ENCODE measurements around the gene FLVCR2. TPM values are rescaled to one million over a fixed set of nuclear protein-coding genes. Genes with fewer than 3 reads are reported as not detected.

The FLVCR2 gene
- total RNA-seq, 1 experiment from 2014 or later: 6.6 TPM

GRCh38 chr14:75554482-75554881 lies 23.9 kb upstream of the FLVCR2 start:
- Mint-ChIP-seq H3K9me3 (peaks cover 20% of the 10 kb centered on the region), H3K27ac (no peak overlapping the region)
- no peak for DNase-seq (ENCODE audit: low spot score)

GRCh38 chr14:75558440-75558839 lies 20.0 kb upstream of the FLVCR2 start:
- ATAC-seq (no peak), DNase-seq (ENCODE audit: low spot score) (no peak)
- TF ChIP-seq OVOL2 (CRISPR knock-in tag; IDR thresholded peaks at IDR 0.05; ENCODE audit: borderline replicate concordance): no peak
- no peak for TF ChIP-seq NR2C2 (CRISPR knock-in tag; IDR thresholded peaks at IDR 0.05)
- no peak overlapping the region for H3K27ac Mint-ChIP-seq
- peaks cover 2% of the 10 kb centered on the region; the same call in 1 of the 2 replicates for H3K27me3 Mint-ChIP-seq (ENCODE audit: low read depth)
- peaks cover 23% of the 10 kb centered on the region for H3K4me1 Mint-ChIP-seq
- ChIA-PET CTCF (no interaction called here), POLR2A (no interaction called here)
- H3K36me3 Mint-ChIP-seq: peaks cover 3% of the 10 kb centered on the region; the same call in 1 of the 2 replicates
- no peak overlapping the region for H3K4me3 Mint-ChIP-seq
- H3K9me3 Mint-ChIP-seq: peaks cover 20% of the 10 kb centered on the region

More at GRCh38 chr14:75554482-75554881, 23.9 kb upstream of the FLVCR2 start:
- ATAC-seq: no peak
- Mint-ChIP-seq H3K27me3 (ENCODE audit: low read depth) (peaks cover 3% of the 10 kb centered on the region; the same call in 1 of the 2 replicates), H3K4me3 (no peak overlapping the region), H3K4me1 (peaks cover 13% of the 10 kb centered on the region), H3K36me3 (peaks cover 3% of the 10 kb centered on the region; the same call in 1 of the 2 replicates)
- ChIA-PET CTCF (interaction anchor here (1.3 kb wide), 1 partner anchor 23 kb away, joined by 3 read pairs; no protein-coding TSS in a partner anchor), POLR2A (no interaction called here)
- TF ChIP-seq NR2C2 (CRISPR knock-in tag; IDR thresholded peaks at IDR 0.05) (no peak), CBFB (CRISPR knock-in tag; IDR thresholded peaks at IDR 0.05; ENCODE audit: low read depth) (no peak), E2F1 (CRISPR knock-in tag; IDR thresholded peaks at IDR 0.05) (no peak), OVOL2 (CRISPR knock-in tag; IDR thresholded peaks at IDR 0.05; ENCODE audit: borderline replicate concordance) (no peak), SMAD3 (CRISPR knock-in tag; IDR thresholded peaks at IDR 0.05; ENCODE audit: borderline replicate concordance) (no peak), PREB (CRISPR knock-in tag; IDR thresholded peaks at IDR 0.05; ENCODE audit: borderline replicate concordance) (no peak), AR (CRISPR knock-in tag; IDR thresholded peaks at IDR 0.05) (no peak), IRF1 (CRISPR knock-in tag; IDR thresholded peaks at IDR 0.05) (no peak), MYBL2 (CRISPR knock-in tag; IDR thresholded peaks at IDR 0.05) (no peak)

GRCh38 chr14:75559045-75559444 lies 19.4 kb upstream of the FLVCR2 start:
- ATAC-seq (no peak), DNase-seq (ENCODE audit: low spot score) (no peak)
- peaks cover 23% of the 10 kb centered on the region for H3K4me1 Mint-ChIP-seq
- ChIA-PET CTCF (interaction anchor here (2.3 to 3.1 kb wide), 3 partner anchors 42 to 71 kb away, joined by 11 to 87 read pairs (median 34); no protein-coding TSS in a partner anchor), POLR2A (no interaction called here)
- no peak overlapping the region for H3K27ac Mint-ChIP-seq
- peaks cover 3% of the 10 kb centered on the region; the same call in 1 of the 2 replicates for H3K36me3 Mint-ChIP-seq
- no peak overlapping the region for H3K4me3 Mint-ChIP-seq
- H3K9me3 Mint-ChIP-seq: peaks cover 20% of the 10 kb centered on the region
- H3K27me3 Mint-ChIP-seq (ENCODE audit: low read depth): peaks cover 2% of the 10 kb centered on the region; the same call in 1 of the 2 replicates
- TF ChIP-seq ZNF396 (CRISPR knock-in tag; IDR thresholded peaks at IDR 0.05; ENCODE audit: borderline replicate concordance): no peak
- TF ChIP-seq NFATC4 (CRISPR knock-in tag; IDR thresholded peaks at IDR 0.05): no peak
- no peak for TF ChIP-seq CREB1 (CRISPR knock-in tag; IDR thresholded peaks at IDR 0.05)
- no peak for TF ChIP-seq JUN (CRISPR knock-in tag; IDR thresholded peaks at IDR 0.05)
- no peak for TF ChIP-seq ZNF317 (CRISPR knock-in tag; IDR thresholded peaks at IDR 0.05; ENCODE audit: borderline replicate concordance, low read depth)
- TF ChIP-seq IRF2 (CRISPR knock-in tag; IDR thresholded peaks at IDR 0.05; ENCODE audit: borderline replicate concordance, low read depth): no peak
- no peak for TF ChIP-seq NR3C1 (CRISPR knock-in tag; conservative IDR thresholded peaks at IDR 0.05; ENCODE audit: low read depth)
- TF ChIP-seq GRHL2 (CRISPR knock-in tag; IDR thresholded peaks at IDR 0.05; ENCODE audit: insufficient replicate concordance, severe bottlenecking): no peak
- TF ChIP-seq GTF2I (CRISPR knock-in tag; conservative IDR thresholded peaks at IDR 0.05): no peak
- no peak for TF ChIP-seq FOXP4 (CRISPR knock-in tag; IDR thresholded peaks at IDR 0.05)
- TF ChIP-seq CDX4 (CRISPR knock-in tag; IDR thresholded peaks at IDR 0.05; ENCODE audit: borderline replicate concordance): no peak
- TF ChIP-seq FOXJ3 (CRISPR knock-in tag; IDR thresholded peaks at IDR 0.05; ENCODE audit: borderline replicate concordance): no peak
- TF ChIP-seq MYBL2 (CRISPR knock-in tag; IDR thresholded peaks at IDR 0.05): no peak
- TF ChIP-seq CREM (CRISPR knock-in tag; IDR thresholded peaks at IDR 0.05): no peak
- no peak for TF ChIP-seq NFYB (CRISPR knock-in tag; conservative IDR thresholded peaks at IDR 0.05; ENCODE audit: low read depth)
- no peak for TF ChIP-seq NR2C2 (CRISPR knock-in tag; IDR thresholded peaks at IDR 0.05)
- no peak for TF ChIP-seq ESRRA (CRISPR knock-in tag; IDR thresholded peaks at IDR 0.05; ENCODE audit: borderline replicate concordance)
